CD14-positive monocyte (primary cell): Measurements from ENCODE around the gene ZNF622. TPM values are rescaled to one million over a fixed set of nuclear protein-coding genes. Genes with fewer than 3 reads are reported as not detected.

Experiments
- DNase-seq, 3 donors: peaks; one replicate each; pipeline ENCODE4 v3.0.0-alpha.2; 2011 to 2022
- H2AFZ ChIP-seq: 2 replicates; pipeline ENCODE4 v1.6.0; 2012; ENCODE audit warnings: mild to moderate bottlenecking, low read depth, low read length, inconsistent platforms; ENCODE audit not compliant: insufficient read depth, poor library complexity, severe bottlenecking
- H3K27ac ChIP-seq, 2 donors: 1 replicate in 1 of 2; 2 replicates in 1 of 2; pipeline ENCODE4 v1.5.1; 2012 to 2013; ENCODE audit warnings: low read length in 2 of 2, control low read depth in 1 of 2, inconsistent platforms in 1 of 2, low read depth in 1 of 2, mild to moderate bottlenecking in 1 of 2
- H3K27me3 ChIP-seq, 2 donors: one replicate each; pipeline versions ENCODE4 v1.6.0 to v1.6.1; 2011 to 2013; ENCODE audit warnings: low read length in 2 of 2; ENCODE audit not compliant: control insufficient read depth in 2 of 2, insufficient read depth in 2 of 2
- H3K36me3 ChIP-seq, 2 donors: replicated peaks in 1 of 2; 1 replicate in 1 of 2; 2 replicates in 1 of 2; pipeline versions ENCODE4 v1.5.1 to v1.6.1; 2012 to 2013; ENCODE audit warnings: low read length in 2 of 2, control low read depth in 1 of 2, inconsistent platforms in 1 of 2, mild to moderate bottlenecking in 1 of 2; ENCODE audit not compliant: insufficient read depth in 2 of 2, control insufficient read depth in 1 of 2
- H3K4me1 ChIP-seq, 2 donors: 1 replicate in 1 of 2; 2 replicates in 1 of 2; pipeline versions ENCODE4 v1.5.1 to v1.6.1; 2012 to 2013; ENCODE audit warnings: low read length in 2 of 2, control low read depth in 1 of 2, inconsistent platforms in 1 of 2, mild to moderate bottlenecking in 1 of 2, moderate library complexity in 1 of 2; ENCODE audit not compliant: insufficient read depth in 2 of 2, control insufficient read depth in 1 of 2
- H3K4me2 ChIP-seq: replicated peaks from 2 replicates; pipeline ENCODE3; 2012; ENCODE audit warnings: low read length, moderate library complexity, mild to moderate bottlenecking; ENCODE audit not compliant: poor library complexity, severe bottlenecking; ENCODE audit errors: extremely low read depth
- H3K4me3 ChIP-seq, 3 experiments: fragments of 200-600 bp in 1 of 3; sonication (generic) in 1 of 3; replicated peaks in 1 of 3; 1 replicate in 2 of 3; 2 replicates in 1 of 3; pipeline ENCODE4 v1.5.1; 2011 to 2013; ENCODE audit warnings: low read length in 3 of 3, mild to moderate bottlenecking in 3 of 3, control low read depth in 2 of 3, low read depth in 2 of 3, inconsistent platforms in 1 of 3, moderate library complexity in 1 of 3
- H3K79me2 ChIP-seq: 2 replicates; pipeline ENCODE4 v1.6.0; 2012; ENCODE audit warnings: mild to moderate bottlenecking, control low read depth, inconsistent platforms, low read length, moderate library complexity; ENCODE audit not compliant: insufficient read depth
- H3K9ac ChIP-seq: 2 replicates; pipeline ENCODE4 v1.6.0; 2017; ENCODE audit warnings: low read length, mild to moderate bottlenecking; ENCODE audit not compliant: insufficient read depth, poor library complexity, severe bottlenecking
- H3K9me3 ChIP-seq, 2 donors: replicated peaks in 1 of 2; 1 replicate in 1 of 2; 2 replicates in 1 of 2; pipeline versions ENCODE4 v1.5.1 to v1.6.1; 2012 to 2013; ENCODE audit warnings: low read length in 2 of 2, control low read depth in 1 of 2; ENCODE audit not compliant: control insufficient read depth in 1 of 2, insufficient read depth in 1 of 2
- H4K20me1 ChIP-seq: 2 replicates; pipeline ENCODE4 v1.6.0; 2012; ENCODE audit warnings: mild to moderate bottlenecking, low read length, control low read depth, moderate library complexity; ENCODE audit not compliant: insufficient read depth
- H3K27ac Mint-ChIP-seq, 7 donors: one replicate each; pipeline ENCODE4 v1.8.0; 2020; ENCODE audit warnings: mild to moderate bottlenecking in 7 of 7, mixed read lengths in 7 of 7, moderate library complexity in 6 of 7, inconsistent platforms in 2 of 7
- H3K27me3 Mint-ChIP-seq, 3 donors: one replicate each; pipeline ENCODE4 v1.8.0; 2021 to 2022; ENCODE audit warnings: low read depth in 3 of 3, mild to moderate bottlenecking in 3 of 3, mixed read lengths in 3 of 3, moderate library complexity in 3 of 3, inconsistent platforms in 1 of 3
- H3K36me3 Mint-ChIP-seq, 2 donors: one replicate each; pipeline ENCODE4 v1.8.0; 2020; ENCODE audit warnings: mixed read lengths in 2 of 2, inconsistent platforms in 1 of 2, mild to moderate bottlenecking in 1 of 2
- H3K4me1 Mint-ChIP-seq: one replicate; pipeline ENCODE4 v1.8.0; 2020; ENCODE audit warnings: mild to moderate bottlenecking, mixed read lengths
- H3K4me3 Mint-ChIP-seq, 2 donors: one replicate each; pipeline ENCODE4 v1.8.0; 2020; ENCODE audit warnings: mild to moderate bottlenecking in 2 of 2, mixed read lengths in 2 of 2, moderate library complexity in 1 of 2
- H3K9me3 Mint-ChIP-seq, 7 donors: one replicate each; pipeline ENCODE4 v1.8.0; 2020 to 2022; ENCODE audit warnings: mixed read lengths in 7 of 7, mild to moderate bottlenecking in 6 of 7, moderate library complexity in 6 of 7, inconsistent platforms in 2 of 7
- WGBS: methylation state at CpG from one replicate; pipeline ENCODE4 v1.1.5; 2013; ENCODE audit warnings: missing lambda C conversion rate; ENCODE audit not compliant: insufficient coverage; 5-methylcytosine and 5-hydroxymethylcytosine counted together
- intact Hi-C, 2 donors: fragments of 100-400 bp; cut with micrococcal nuclease; formaldehyde crosslinking; loops; one replicate each; pipeline versions ENCODE4 v1.15.0 to v1.15.1; 2023
- polyA plus RNA-seq, 3 donors: library from polyadenylated mRNA; depleted of rRNA in 1 of 3; unstranded in 2 of 3; stranded (reverse) in 1 of 3; fragments of 300-500 nt in 2 of 3; fragments of >200 nt in 1 of 3; fragmentation: Illumina TruSeq in 2 of 3; gene quantifications; 1 replicate in 2 of 3; 2 replicates in 1 of 3; pipeline ENCODE4 v1.2.3, GENCODE V29; 2012 to 2021
- TF ChIP-seq, protein P1 (sequence below): fragments of 200-600 bp; IDR thresholded peaks from one replicate; pipeline ENCODE4 v1.8.0; 2022; ENCODE audit warnings: antibody characterized with exemption, mild to moderate bottlenecking

Gene ZNF622
- polyA plus RNA-seq, 3 donors = 6.1 to 30.1 (median 25.8) TPM

GRCh38 chr5:16483361-16483760, 17.8 kb upstream of the ZNF622 start:
- H3K36me3 Mint-ChIP-seq = peaks cover 0 to 3% of the 10 kb centered on the region in 2 donors
- Histone ChIP-seq H3K9me3 (no peaks in the 10 kb centered on the region), H3K36me3 (no peaks in the 10 kb centered on the region), H3K4me1 (no peaks in the 10 kb centered on the region), H2AFZ (no peak overlapping the region), H3K27me3 (no peaks in the 10 kb centered on the region), H4K20me1 (no peaks in the 10 kb centered on the region), H3K9ac (no peak overlapping the region), H3K79me2 (no peaks in the 10 kb centered on the region), H3K4me3 (no peak overlapping the region), H3K4me2 (no peak overlapping the region), H3K27ac (no peak overlapping the region)
- no peak overlapping the region for H3K27ac Mint-ChIP-seq
- intact Hi-C loops = no loop called here
- DNase-seq = no peak
- no peaks in the 10 kb centered on the region for H3K9me3 Mint-ChIP-seq
- TF ChIP-seq, protein P1, sequence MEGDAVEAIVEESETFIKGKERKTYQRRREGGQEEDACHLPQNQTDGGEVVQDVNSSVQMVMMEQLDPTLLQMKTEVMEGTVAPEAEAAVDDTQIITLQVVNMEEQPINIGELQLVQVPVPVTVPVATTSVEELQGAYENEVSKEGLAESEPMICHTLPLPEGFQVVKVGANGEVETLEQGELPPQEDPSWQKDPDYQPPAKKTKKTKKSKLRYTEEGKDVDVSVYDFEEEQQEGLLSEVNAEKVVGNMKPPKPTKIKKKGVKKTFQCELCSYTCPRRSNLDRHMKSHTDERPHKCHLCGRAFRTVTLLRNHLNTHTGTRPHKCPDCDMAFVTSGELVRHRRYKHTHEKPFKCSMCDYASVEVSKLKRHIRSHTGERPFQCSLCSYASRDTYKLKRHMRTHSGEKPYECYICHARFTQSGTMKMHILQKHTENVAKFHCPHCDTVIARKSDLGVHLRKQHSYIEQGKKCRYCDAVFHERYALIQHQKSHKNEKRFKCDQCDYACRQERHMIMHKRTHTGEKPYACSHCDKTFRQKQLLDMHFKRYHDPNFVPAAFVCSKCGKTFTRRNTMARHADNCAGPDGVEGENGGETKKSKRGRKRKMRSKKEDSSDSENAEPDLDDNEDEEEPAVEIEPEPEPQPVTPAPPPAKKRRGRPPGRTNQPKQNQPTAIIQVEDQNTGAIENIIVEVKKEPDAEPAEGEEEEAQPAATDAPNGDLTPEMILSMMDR = no peak
- no peak overlapping the region for H3K4me3 Mint-ChIP-seq
- no peaks in the 10 kb centered on the region for H3K4me1 Mint-ChIP-seq
- H3K27me3 Mint-ChIP-seq = peaks cover 0 to 6% (median 0%) of the 10 kb centered on the region in 3 donors

- H3K4me1 ChIP-seq = no peaks in the 10 kb centered on the region
- H3K36me3 Mint-ChIP-seq = peaks cover 0 to 3% of the 10 kb centered on the region in 2 donors
- H3K27me3 ChIP-seq = no peaks in the 10 kb centered on the region
- H3K4me1 Mint-ChIP-seq = no peaks in the 10 kb centered on the region
- H3K9ac ChIP-seq = no peak overlapping the region
- H4K20me1 ChIP-seq = no peaks in the 10 kb centered on the region
- H2AFZ ChIP-seq = no peak overlapping the region
- no peak for DNase-seq
- H3K9me3 Mint-ChIP-seq = no peaks in the 10 kb centered on the region
- H3K27me3 Mint-ChIP-seq = peaks cover 0 to 4% (median 0%) of the 10 kb centered on the region in 3 donors
- WGBS = no CpG with 5 or more reads among the region's 2 CpGs
- no peaks in the 10 kb centered on the region for H3K36me3 ChIP-seq
- TF ChIP-seq, protein P1 = no peak
- H3K4me3 ChIP-seq = no peak overlapping the region
- H3K79me2 ChIP-seq = no peaks in the 10 kb centered on the region
- H3K9me3 ChIP-seq = no peaks in the 10 kb centered on the region
- H3K4me3 Mint-ChIP-seq = no peak overlapping the region
- H3K27ac Mint-ChIP-seq = no peak overlapping the region
- H3K4me2 ChIP-seq = no peak overlapping the region
- intact Hi-C loops = no loop called here
- H3K27ac ChIP-seq = no peak overlapping the region
Measured at GRCh38 chr5:16482891-16483290, 17.3 kb upstream of the ZNF622 start.
